K562 (cell line): ENCODE results near the gene HERPUD2. TPM values are rescaled to one million over a fixed set of nuclear protein-coding genes. Genes with fewer than 3 reads are reported as not detected.

Experiments
- NCOA2 ChIP-seq, 2 experiments: fragments of 450-650 bp; IDR thresholded peaks; 2 replicates each; pipeline ENCODE4 v1.6.1; 2018; ENCODE audit warnings: mild to moderate bottlenecking in 2 of 2, moderate library complexity in 1 of 2; ENCODE audit not compliant: partially characterized antibody in 2 of 2
- RBM34 ChIP-seq: fragments of 200-400 bp; formaldehyde crosslinking; IDR thresholded peaks from 2 replicates; pipeline ENCODE4 v1.6.1; 2018; ENCODE audit warnings: low read length, borderline replicate concordance; ENCODE audit not compliant: insufficient read depth
- polyA plus RNA-seq, 8 experiments: library from polyadenylated mRNA; depleted of rRNA in 4 of 8; stranded (reverse) in 5 of 8; unstranded in 3 of 8; fragments of >200 nt; fragmentation: Nextera tagmentation in 2 of 8; fragmentation: Illumina TruSeq in 1 of 8; extraction: Ambion mirVana in 2 of 8; extraction: Trizol in 1 of 8; gene quantifications; 2 replicates each; pipeline versions ENCODE4 v1.2.1 to v1.2.3, GENCODE V29; 2011 to 2014; ENCODE audit warnings: inconsistent platforms in 1 of 8, missing spikeins in 1 of 8
- total RNA-seq, 7 experiments: library from RNA; depleted of rRNA in 6 of 7; stranded (reverse); fragments of >200 nt in 6 of 7; fragmentation: Illumina TruSeq in 2 of 7; extraction: Trizol in 2 of 7; gene quantifications; 2 replicates each; pipeline versions ENCODE4 v1.2.1 to v1.2.3, GENCODE V29; 2011 to 2021; ENCODE audit warnings: low replicate concordance in 1 of 7
- TF ChIP-seq, protein P1 (sequence below), 2 experiments: fragments of 150-350 bp in 1 of 2; IDR thresholded peaks; 2 replicates each; pipeline ENCODE4 v1.6.1; 2012 to 2016; ENCODE audit warnings: low read depth in 2 of 2, low read length in 2 of 2, mild to moderate bottlenecking in 1 of 2, moderate library complexity in 1 of 2
- TF ChIP-seq, protein P2 (sequence below): fragments of 450-650 bp; IDR thresholded peaks from 2 replicates; pipeline ENCODE4 v1.6.1; 2016; ENCODE audit warnings: borderline replicate concordance
- TF ChIP-seq, protein P3 (sequence below), 2 experiments: fragments of 450-650 bp in 1 of 2; IDR thresholded peaks; 2 replicates each; pipeline ENCODE4 v1.6.1; 2011 to 2017; ENCODE audit warnings: low read depth in 2 of 2, antibody characterized with exemption in 1 of 2, borderline replicate concordance in 1 of 2, low read length in 1 of 2, mild to moderate bottlenecking in 1 of 2, mixed read lengths in 1 of 2; ENCODE audit not compliant: control insufficient read depth in 1 of 2
- TF ChIP-seq, protein P4 (sequence below): sonication (generic); formaldehyde crosslinking; IDR thresholded peaks from 2 replicates; pipeline ENCODE4 v1.8.0; 2023; ENCODE audit warnings: mild to moderate bottlenecking, missing genetic modification reagents
- TF ChIP-seq, protein P5 (sequence below): IDR thresholded peaks from 2 replicates; pipeline ENCODE4 v1.6.1; 2016; ENCODE audit warnings: missing genetic modification characterization, missing compliant biosample characterization

Gene HERPUD2
- total and polyA plus RNA-seq, 9 of the 15 experiments (the other 6 are each of a cell fraction or from before 2014, with no cell fraction given), result 4.1 to 28.5 (median 12.3) TPM

DNA sequence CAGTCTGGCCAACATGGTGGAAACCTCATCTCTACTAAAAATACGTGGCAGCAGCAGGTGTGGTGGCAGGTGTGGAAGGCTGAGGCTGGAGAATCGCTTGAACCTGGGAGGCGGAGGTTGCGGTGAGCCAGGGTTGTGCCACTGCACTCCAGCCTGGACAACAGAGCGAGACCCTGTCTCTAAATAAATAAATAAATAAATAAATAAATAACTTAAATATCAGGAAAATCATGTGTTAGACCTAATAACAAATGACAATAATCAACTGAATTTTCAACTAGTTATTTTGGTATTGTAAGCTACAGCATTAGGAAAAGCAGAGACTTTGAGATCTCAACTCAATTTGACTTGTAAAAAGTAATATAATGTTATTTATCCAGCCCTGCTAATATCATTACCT lies 9.2 kb downstream of the HERPUD2 start (continued):
- TF ChIP-seq, protein P1, sequence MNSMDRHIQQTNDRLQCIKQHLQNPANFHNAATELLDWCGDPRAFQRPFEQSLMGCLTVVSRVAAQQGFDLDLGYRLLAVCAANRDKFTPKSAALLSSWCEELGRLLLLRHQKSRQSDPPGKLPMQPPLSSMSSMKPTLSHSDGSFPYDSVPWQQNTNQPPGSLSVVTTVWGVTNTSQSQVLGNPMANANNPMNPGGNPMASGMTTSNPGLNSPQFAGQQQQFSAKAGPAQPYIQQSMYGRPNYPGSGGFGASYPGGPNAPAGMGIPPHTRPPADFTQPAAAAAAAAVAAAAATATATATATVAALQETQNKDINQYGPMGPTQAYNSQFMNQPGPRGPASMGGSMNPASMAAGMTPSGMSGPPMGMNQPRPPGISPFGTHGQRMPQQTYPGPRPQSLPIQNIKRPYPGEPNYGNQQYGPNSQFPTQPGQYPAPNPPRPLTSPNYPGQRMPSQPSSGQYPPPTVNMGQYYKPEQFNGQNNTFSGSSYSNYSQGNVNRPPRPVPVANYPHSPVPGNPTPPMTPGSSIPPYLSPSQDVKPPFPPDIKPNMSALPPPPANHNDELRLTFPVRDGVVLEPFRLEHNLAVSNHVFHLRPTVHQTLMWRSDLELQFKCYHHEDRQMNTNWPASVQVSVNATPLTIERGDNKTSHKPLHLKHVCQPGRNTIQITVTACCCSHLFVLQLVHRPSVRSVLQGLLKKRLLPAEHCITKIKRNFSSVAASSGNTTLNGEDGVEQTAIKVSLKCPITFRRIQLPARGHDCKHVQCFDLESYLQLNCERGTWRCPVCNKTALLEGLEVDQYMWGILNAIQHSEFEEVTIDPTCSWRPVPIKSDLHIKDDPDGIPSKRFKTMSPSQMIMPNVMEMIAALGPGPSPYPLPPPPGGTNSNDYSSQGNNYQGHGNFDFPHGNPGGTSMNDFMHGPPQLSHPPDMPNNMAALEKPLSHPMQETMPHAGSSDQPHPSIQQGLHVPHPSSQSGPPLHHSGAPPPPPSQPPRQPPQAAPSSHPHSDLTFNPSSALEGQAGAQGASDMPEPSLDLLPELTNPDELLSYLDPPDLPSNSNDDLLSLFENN (IDR thresholded peaks at IDR 0.05; ENCODE audit: low read depth in 2 of 2, low read length in 2 of 2), result no peak
- TF ChIP-seq, protein P2, sequence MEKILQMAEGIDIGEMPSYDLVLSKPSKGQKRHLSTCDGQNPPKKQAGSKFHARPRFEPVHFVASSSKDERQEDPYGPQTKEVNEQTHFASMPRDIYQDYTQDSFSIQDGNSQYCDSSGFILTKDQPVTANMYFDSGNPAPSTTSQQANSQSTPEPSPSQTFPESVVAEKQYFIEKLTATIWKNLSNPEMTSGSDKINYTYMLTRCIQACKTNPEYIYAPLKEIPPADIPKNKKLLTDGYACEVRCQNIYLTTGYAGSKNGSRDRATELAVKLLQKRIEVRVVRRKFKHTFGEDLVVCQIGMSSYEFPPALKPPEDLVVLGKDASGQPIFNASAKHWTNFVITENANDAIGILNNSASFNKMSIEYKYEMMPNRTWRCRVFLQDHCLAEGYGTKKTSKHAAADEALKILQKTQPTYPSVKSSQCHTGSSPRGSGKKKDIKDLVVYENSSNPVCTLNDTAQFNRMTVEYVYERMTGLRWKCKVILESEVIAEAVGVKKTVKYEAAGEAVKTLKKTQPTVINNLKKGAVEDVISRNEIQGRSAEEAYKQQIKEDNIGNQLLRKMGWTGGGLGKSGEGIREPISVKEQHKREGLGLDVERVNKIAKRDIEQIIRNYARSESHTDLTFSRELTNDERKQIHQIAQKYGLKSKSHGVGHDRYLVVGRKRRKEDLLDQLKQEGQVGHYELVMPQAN, result no peak
- no peak for TF ChIP-seq NCOA2 (IDR thresholded peaks at IDR 0.05; ENCODE audit: partially characterized antibody in 2 of 2)
- TF ChIP-seq RBM34, result no peak
- TF ChIP-seq, protein P3, sequence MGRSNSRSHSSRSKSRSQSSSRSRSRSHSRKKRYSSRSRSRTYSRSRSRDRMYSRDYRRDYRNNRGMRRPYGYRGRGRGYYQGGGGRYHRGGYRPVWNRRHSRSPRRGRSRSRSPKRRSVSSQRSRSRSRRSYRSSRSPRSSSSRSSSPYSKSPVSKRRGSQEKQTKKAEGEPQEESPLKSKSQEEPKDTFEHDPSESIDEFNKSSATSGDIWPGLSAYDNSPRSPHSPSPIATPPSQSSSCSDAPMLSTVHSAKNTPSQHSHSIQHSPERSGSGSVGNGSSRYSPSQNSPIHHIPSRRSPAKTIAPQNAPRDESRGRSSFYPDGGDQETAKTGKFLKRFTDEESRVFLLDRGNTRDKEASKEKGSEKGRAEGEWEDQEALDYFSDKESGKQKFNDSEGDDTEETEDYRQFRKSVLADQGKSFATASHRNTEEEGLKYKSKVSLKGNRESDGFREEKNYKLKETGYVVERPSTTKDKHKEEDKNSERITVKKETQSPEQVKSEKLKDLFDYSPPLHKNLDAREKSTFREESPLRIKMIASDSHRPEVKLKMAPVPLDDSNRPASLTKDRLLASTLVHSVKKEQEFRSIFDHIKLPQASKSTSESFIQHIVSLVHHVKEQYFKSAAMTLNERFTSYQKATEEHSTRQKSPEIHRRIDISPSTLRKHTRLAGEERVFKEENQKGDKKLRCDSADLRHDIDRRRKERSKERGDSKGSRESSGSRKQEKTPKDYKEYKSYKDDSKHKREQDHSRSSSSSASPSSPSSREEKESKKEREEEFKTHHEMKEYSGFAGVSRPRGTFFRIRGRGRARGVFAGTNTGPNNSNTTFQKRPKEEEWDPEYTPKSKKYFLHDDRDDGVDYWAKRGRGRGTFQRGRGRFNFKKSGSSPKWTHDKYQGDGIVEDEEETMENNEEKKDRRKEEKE (IDR thresholded peaks at IDR 0.05; ENCODE audit: borderline replicate concordance in 1 of 2, control insufficient read depth in 1 of 2, low read depth in 2 of 2, low read length in 1 of 2), result no peak
- TF ChIP-seq, protein P4, sequence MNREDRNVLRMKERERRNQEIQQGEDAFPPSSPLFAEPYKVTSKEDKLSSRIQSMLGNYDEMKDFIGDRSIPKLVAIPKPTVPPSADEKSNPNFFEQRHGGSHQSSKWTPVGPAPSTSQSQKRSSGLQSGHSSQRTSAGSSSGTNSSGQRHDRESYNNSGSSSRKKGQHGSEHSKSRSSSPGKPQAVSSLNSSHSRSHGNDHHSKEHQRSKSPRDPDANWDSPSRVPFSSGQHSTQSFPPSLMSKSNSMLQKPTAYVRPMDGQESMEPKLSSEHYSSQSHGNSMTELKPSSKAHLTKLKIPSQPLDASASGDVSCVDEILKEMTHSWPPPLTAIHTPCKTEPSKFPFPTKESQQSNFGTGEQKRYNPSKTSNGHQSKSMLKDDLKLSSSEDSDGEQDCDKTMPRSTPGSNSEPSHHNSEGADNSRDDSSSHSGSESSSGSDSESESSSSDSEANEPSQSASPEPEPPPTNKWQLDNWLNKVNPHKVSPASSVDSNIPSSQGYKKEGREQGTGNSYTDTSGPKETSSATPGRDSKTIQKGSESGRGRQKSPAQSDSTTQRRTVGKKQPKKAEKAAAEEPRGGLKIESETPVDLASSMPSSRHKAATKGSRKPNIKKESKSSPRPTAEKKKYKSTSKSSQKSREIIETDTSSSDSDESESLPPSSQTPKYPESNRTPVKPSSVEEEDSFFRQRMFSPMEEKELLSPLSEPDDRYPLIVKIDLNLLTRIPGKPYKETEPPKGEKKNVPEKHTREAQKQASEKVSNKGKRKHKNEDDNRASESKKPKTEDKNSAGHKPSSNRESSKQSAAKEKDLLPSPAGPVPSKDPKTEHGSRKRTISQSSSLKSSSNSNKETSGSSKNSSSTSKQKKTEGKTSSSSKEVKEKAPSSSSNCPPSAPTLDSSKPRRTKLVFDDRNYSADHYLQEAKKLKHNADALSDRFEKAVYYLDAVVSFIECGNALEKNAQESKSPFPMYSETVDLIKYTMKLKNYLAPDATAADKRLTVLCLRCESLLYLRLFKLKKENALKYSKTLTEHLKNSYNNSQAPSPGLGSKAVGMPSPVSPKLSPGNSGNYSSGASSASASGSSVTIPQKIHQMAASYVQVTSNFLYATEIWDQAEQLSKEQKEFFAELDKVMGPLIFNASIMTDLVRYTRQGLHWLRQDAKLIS, result no peak
- TF ChIP-seq, protein P5, sequence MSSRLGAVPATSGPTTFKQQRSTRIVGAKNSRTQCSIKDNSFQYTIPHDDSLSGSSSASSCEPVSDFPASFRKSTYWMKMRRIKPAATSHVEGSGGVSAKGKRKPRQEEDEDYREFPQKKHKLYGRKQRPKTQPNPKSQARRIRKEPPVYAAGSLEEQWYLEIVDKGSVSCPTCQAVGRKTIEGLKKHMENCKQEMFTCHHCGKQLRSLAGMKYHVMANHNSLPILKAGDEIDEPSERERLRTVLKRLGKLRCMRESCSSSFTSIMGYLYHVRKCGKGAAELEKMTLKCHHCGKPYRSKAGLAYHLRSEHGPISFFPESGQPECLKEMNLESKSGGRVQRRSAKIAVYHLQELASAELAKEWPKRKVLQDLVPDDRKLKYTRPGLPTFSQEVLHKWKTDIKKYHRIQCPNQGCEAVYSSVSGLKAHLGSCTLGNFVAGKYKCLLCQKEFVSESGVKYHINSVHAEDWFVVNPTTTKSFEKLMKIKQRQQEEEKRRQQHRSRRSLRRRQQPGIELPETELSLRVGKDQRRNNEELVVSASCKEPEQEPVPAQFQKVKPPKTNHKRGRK, result no peak
